MM.1S (cell line): ENCODE data around the gene EPB41L1.

Experiments
- DNase-seq: peaks from one replicate; pipeline ENCODE4 v3.0.0-alpha.2; 2015
- H2AFZ ChIP-seq: fragments of 300-600 bp; sonication (generic); 2 replicates; pipeline ENCODE4 v1.6.0; 2016; ENCODE audit warnings: antibody characterized with exemption, low read length
- H3F3A ChIP-seq: fragments of 300-600 bp; sonication (generic); 2 replicates; pipeline ENCODE4 v1.6.1; 2016; ENCODE audit warnings: mild to moderate bottlenecking, antibody characterized with exemption, low read length, moderate library complexity, mixed read lengths; ENCODE audit not compliant: insufficient read depth
- H3K27ac ChIP-seq: fragments of 300-600 bp; sonication (generic); 2 replicates; pipeline ENCODE4 v1.5.1; 2016; ENCODE audit warnings: mild to moderate bottlenecking, low read length
- H3K27me3 ChIP-seq: fragments of 300-600 bp; sonication (generic); replicated peaks from 2 replicates; pipeline ENCODE4 v1.6.0; 2016; ENCODE audit warnings: low read length; ENCODE audit not compliant: insufficient read depth
- H3K36me3 ChIP-seq: fragments of 300-600 bp; sonication (generic); replicated peaks from 2 replicates; pipeline ENCODE4 v1.6.1; 2016; ENCODE audit warnings: mild to moderate bottlenecking, low read length, mixed read lengths; ENCODE audit not compliant: insufficient read depth
- H3K4me1 ChIP-seq: fragments of 300-600 bp; sonication (generic); 2 replicates; pipeline ENCODE4 v1.6.1; 2016; ENCODE audit warnings: low read length, mixed read lengths
- H3K4me2 ChIP-seq: fragments of 300-600 bp; sonication (generic); 2 replicates; pipeline ENCODE4 v1.6.0; 2016; ENCODE audit warnings: low read depth, low read length
- H3K4me3 ChIP-seq: fragments of 300-600 bp; sonication (generic); 2 replicates; pipeline ENCODE4 v1.5.1; 2016; ENCODE audit warnings: low read length, mixed read lengths
- H3K79me2 ChIP-seq: fragments of 300-600 bp; sonication (generic); 2 replicates; pipeline ENCODE4 v1.6.1; 2016; ENCODE audit warnings: mixed run types, low read length, mixed read lengths
- H3K9ac ChIP-seq: fragments of 300-600 bp; sonication (generic); 2 replicates; pipeline ENCODE4 v1.6.1; 2016; ENCODE audit warnings: low read length, mixed read lengths
- H3K9me2 ChIP-seq: fragments of 300-600 bp; sonication (generic); replicated peaks from 2 replicates; pipeline ENCODE4 v1.6.1; 2016; ENCODE audit warnings: mild to moderate bottlenecking, low read length, mixed read lengths; ENCODE audit not compliant: insufficient read depth
- H3K9me3 ChIP-seq: fragments of 300-600 bp; sonication (generic); replicated peaks from 2 replicates; pipeline ENCODE4 v1.6.1; 2016; ENCODE audit warnings: mild to moderate bottlenecking, low read length, mixed read lengths; ENCODE audit not compliant: insufficient read depth
- H4K20me1 ChIP-seq: fragments of 300-600 bp; sonication (generic); 2 replicates; pipeline ENCODE4 v1.6.1; 2016; ENCODE audit warnings: mild to moderate bottlenecking, low read length, moderate library complexity, mixed read lengths; ENCODE audit not compliant: insufficient read depth
- CTCF ChIP-seq: fragments of 300-600 bp; sonication (generic); IDR thresholded peaks from 2 replicates; pipeline ENCODE4 v1.5.1; 2016; ENCODE audit warnings: antibody characterized with exemption, low read length, mixed read lengths
- EZH2 ChIP-seq: fragments of 300-600 bp; sonication (generic); optimal IDR thresholded peaks from 2 replicates; pipeline ENCODE3; 2017; ENCODE audit warnings: low read depth, mild to moderate bottlenecking, antibody characterized with exemption, low read length, mixed read lengths
- EZH2phosphoT487 ChIP-seq: fragments of 300-600 bp; sonication (generic); IDR thresholded peaks from 2 replicates; pipeline ENCODE4 v1.6.1; 2018; ENCODE audit warnings: antibody characterized with exemption, low read length

The EPB41L1 gene

DNA sequence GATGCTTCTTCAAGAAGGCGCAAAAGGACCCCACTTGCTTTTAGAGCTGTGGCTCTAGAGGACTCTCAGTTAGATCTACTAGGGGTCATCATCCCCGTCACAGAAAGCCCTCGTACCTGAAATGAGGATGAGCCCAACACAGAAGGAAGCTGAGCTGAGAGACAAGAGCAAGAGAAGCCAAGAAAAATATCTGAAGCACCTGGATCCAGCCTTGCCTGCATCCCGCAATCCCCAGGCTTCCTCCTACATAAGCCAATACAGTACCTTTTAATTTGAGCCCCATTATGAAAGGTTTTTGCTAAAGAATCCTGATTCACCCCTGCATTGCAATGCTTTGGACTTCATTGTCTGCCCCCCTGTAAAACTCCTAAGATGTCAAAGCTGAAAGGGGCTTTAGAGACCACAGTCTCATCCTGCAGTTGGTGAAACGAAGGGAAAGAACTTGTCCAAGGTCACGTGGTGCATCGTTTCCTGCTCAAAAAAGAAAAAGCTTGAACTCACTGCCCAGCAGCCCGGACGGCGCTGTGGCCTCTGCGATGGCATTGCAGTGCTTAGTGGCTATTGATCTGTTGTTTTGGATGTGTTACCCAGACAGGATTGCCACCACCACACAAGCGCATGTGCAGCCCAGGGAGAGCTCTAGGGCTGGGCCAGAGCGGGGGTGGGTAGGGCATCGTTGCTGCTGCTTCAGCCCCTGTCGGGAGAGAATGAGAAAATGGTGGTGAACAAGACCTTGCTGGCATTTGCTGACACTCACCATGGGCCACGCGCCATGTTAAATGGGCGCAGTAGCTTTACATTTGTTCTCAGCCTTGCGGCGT lies 110.1 kb downstream of the EPB41L1 start:
- H3K27me3 ChIP-seq, result no peaks in the 10 kb centered on the region; the same call in 1 of the 2 replicates
- no peaks in the 10 kb centered on the region for H3K36me3 ChIP-seq
- H3K9ac ChIP-seq, result no peak overlapping the region
- H3K4me3 ChIP-seq, result no peak overlapping the region
- H3K9me3 ChIP-seq, result no peaks in the 10 kb centered on the region
- H3K79me2 ChIP-seq, result no peaks in the 10 kb centered on the region
- DNase-seq, result no peak
- H3K4me2 ChIP-seq, result no peak overlapping the region
- TF ChIP-seq CTCF (no peak), EZH2 (no peak), EZH2phosphoT487 (no peak)
- no peaks in the 10 kb centered on the region for H3K9me2 ChIP-seq
- no peak overlapping the region for H3K27ac ChIP-seq
- H2AFZ ChIP-seq, result no peak overlapping the region
- no peaks in the 10 kb centered on the region for H3F3A ChIP-seq
- H4K20me1 ChIP-seq, result no peaks in the 10 kb centered on the region
- no peaks in the 10 kb centered on the region for H3K4me1 ChIP-seq

- no peaks in the 10 kb centered on the region for H3K9me2 ChIP-seq
- TF ChIP-seq CTCF (no peak), EZH2 (no peak), EZH2phosphoT487 (no peak)
- no peak for DNase-seq
- H3K4me3 ChIP-seq, result no peak overlapping the region
- no peaks in the 10 kb centered on the region; the same call in 1 of the 2 replicates for H3K27me3 ChIP-seq
- H3K9ac ChIP-seq, result no peak overlapping the region
- no peak overlapping the region for H2AFZ ChIP-seq
- no peaks in the 10 kb centered on the region for H4K20me1 ChIP-seq
- H3K4me2 ChIP-seq, result no peak overlapping the region
- H3K27ac ChIP-seq, result no peak overlapping the region
- no peaks in the 10 kb centered on the region for H3K79me2 ChIP-seq
- H3K36me3 ChIP-seq, result no peaks in the 10 kb centered on the region
- H3K9me3 ChIP-seq, result no peaks in the 10 kb centered on the region
- H3F3A ChIP-seq, result no peaks in the 10 kb centered on the region
- no peaks in the 10 kb centered on the region for H3K4me1 ChIP-seq
Measured at GRCh38 chr20:36266189-36266588, 111.6 kb downstream of the EPB41L1 start.

DNA sequence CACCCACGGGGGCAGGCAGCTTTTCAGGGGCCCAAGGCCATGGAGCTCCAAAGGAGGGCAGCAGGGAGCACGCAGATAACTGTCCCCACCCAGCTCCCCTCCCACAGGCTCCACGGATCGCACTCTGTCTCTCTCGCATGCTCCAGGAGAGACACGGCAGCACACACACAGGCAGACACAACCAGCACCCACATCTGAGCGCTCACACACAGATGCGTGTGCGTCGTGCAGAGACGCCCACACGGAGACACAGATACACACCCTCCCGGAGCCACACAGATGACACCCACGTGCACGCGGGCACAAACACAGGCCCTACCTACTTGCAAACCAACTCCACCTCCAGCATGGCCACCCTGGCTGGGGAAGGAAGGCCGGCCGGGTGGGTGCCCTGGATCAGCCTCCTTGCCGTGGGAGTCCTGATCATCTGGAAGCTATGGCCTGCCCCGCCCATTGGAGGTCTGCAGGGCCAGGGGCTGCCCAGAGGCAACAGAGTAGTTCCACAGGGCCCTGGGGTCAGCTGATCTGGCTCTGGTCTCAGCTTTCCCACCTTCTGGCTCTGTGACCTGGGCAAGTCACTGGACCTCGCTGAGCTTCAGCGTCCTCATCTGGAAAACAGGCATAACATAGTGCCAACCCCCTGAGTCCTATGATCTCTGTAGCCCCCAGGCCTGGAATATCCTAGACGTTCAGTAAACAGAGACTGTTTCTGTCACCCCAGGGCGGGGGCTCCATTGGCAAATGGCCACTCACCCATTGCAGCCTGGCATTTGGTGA lies 113.3 kb downstream of the EPB41L1 start:
- Histone ChIP-seq H3K9ac (no peak overlapping the region), H3K27me3 (no peaks in the 10 kb centered on the region; the same call in 1 of the 2 replicates), H3K9me3 (no peaks in the 10 kb centered on the region), H3F3A (no peaks in the 10 kb centered on the region), H3K4me2 (no peak overlapping the region), H3K36me3 (no peaks in the 10 kb centered on the region), H3K79me2 (no peaks in the 10 kb centered on the region), H4K20me1 (no peaks in the 10 kb centered on the region), H3K27ac (no peak overlapping the region), H2AFZ (no peak overlapping the region), H3K9me2 (no peaks in the 10 kb centered on the region), H3K4me1 (no peaks in the 10 kb centered on the region), H3K4me3 (no peak overlapping the region)
- no peak for TF ChIP-seq EZH2
- TF ChIP-seq CTCF, result no peak
- TF ChIP-seq EZH2phosphoT487, result no peak
- DNase-seq, result no peak
